HEK293 (cell line): Measurements from ENCODE around the gene CHKA.

Experiments
- CTCF ChIA-PET: fragments of 350-600 bp; formaldehyde crosslinking; extraction: SDS; loops from one replicate; lab custom pipeline; 2021; ENCODE audit warnings: antibody characterized with exemption; lab: Yijun Ruan, JAX
- POLR2A ChIA-PET: fragments of 300-600 bp; formaldehyde crosslinking; extraction: SDS; loops from one replicate; lab custom pipeline; 2020; ENCODE audit warnings: antibody characterized with exemption, inconsistent platforms; lab: Yijun Ruan, JAX
- H3K27ac ChIP-seq: fragments of 200-500 bp; sonication (Bioruptor generic); 2 replicates; pipeline ENCODE4 v1.5.1; 2014; ENCODE audit warnings: low read depth, low read length, control low read depth, inconsistent platforms; ENCODE audit errors: extremely low read depth
- H3K36me3 ChIP-seq, 2 experiments: fragments of 200-500 bp in 1 of 2; sonication (Bioruptor generic) in 1 of 2; 1 replicate in 1 of 2; 2 replicates in 1 of 2; pipeline ENCODE4 v1.5.1; 2014 to 2017; ENCODE audit warnings: inconsistent platforms in 2 of 2, low read length in 2 of 2; ENCODE audit not compliant: control insufficient read depth in 2 of 2, insufficient read depth in 1 of 2
- H3K4me1 ChIP-seq: fragments of 200-500 bp; sonication (Bioruptor generic); 2 replicates; pipeline ENCODE4 v1.5.1; 2014; ENCODE audit warnings: mild to moderate bottlenecking, low read length, inconsistent platforms; ENCODE audit not compliant: control insufficient read depth, insufficient read depth
- H3K4me3 ChIP-seq: 2 replicates; pipeline ENCODE4 v1.5.1; 2011; ENCODE audit warnings: low read depth, mild to moderate bottlenecking, control low read depth, low read length, moderate library complexity
- H3K9me3 ChIP-seq: fragments of 200-500 bp; sonication (Bioruptor generic); 2 replicates; pipeline ENCODE4 v1.5.1; 2014; ENCODE audit warnings: low read depth, low read length, inconsistent platforms; ENCODE audit not compliant: control insufficient read depth, insufficient read depth
- EGR2 ChIP-seq: fragments of 450-650 bp; formaldehyde crosslinking; IDR thresholded peaks from 2 replicates; pipeline ENCODE4 v1.5.1; 2016; ENCODE audit warnings: low read depth, missing biosample characterization, missing genetic modification characterization
- HIC1 ChIP-seq: fragments of 450-650 bp; formaldehyde crosslinking; IDR thresholded peaks from 2 replicates; pipeline ENCODE4 v1.5.1; 2016; ENCODE audit warnings: missing biosample characterization, missing genetic modification characterization
- IKZF3 ChIP-seq: fragments of 450-650 bp; IDR thresholded peaks from 2 replicates; pipeline ENCODE4 v1.5.0; 2018; ENCODE audit warnings: missing biosample characterization, mild to moderate bottlenecking, missing genetic modification characterization, moderate library complexity
- KLF10 ChIP-seq: fragments of 450-650 bp; IDR thresholded peaks from 2 replicates; pipeline ENCODE4 v1.5.1; 2018; ENCODE audit warnings: missing biosample characterization, mild to moderate bottlenecking, missing genetic modification characterization
- MZF1 ChIP-seq: fragments of 450-650 bp; formaldehyde crosslinking; IDR thresholded peaks from 2 replicates; pipeline ENCODE4 v1.5.1; 2017; ENCODE audit warnings: missing biosample characterization, missing genetic modification characterization, borderline replicate concordance
- SALL2 ChIP-seq: fragments of 450-650 bp; formaldehyde crosslinking; IDR thresholded peaks from 2 replicates; pipeline ENCODE4 v1.5.0; 2017; ENCODE audit warnings: missing biosample characterization, mild to moderate bottlenecking, missing genetic modification characterization, borderline replicate concordance
- TCF7L2 ChIP-seq: IDR thresholded peaks from 2 replicates; pipeline ENCODE4 v1.6.1; 2011; ENCODE audit warnings: low read depth, mild to moderate bottlenecking, inconsistent platforms, low read length, moderate library complexity, borderline replicate concordance
- ZBTB1 ChIP-seq: fragments of 450-650 bp; formaldehyde crosslinking; IDR thresholded peaks from 2 replicates; pipeline ENCODE4 v1.5.1; 2016; ENCODE audit warnings: missing biosample characterization, missing genetic modification characterization
- ZBTB20 ChIP-seq: fragments of 450-650 bp; formaldehyde crosslinking; IDR thresholded peaks from 2 replicates; pipeline ENCODE4 v1.5.1; 2016; ENCODE audit warnings: missing biosample characterization, missing genetic modification characterization
- ZNF174 ChIP-seq: fragments of 450-650 bp; formaldehyde crosslinking; IDR thresholded peaks from 2 replicates; pipeline ENCODE4 v1.5.0; 2017; ENCODE audit warnings: missing biosample characterization, mild to moderate bottlenecking, missing genetic modification characterization
- ZNF175 ChIP-seq: fragments of 450-650 bp; formaldehyde crosslinking; IDR thresholded peaks from 2 replicates; pipeline ENCODE4 v1.5.1; 2016; ENCODE audit warnings: missing biosample characterization, missing genetic modification characterization
- ZNF2 ChIP-seq: fragments of 450-650 bp; formaldehyde crosslinking; IDR thresholded peaks from 2 replicates; pipeline ENCODE4 v1.5.1; 2016; ENCODE audit warnings: missing biosample characterization, missing genetic modification characterization
- ZNF214 ChIP-seq: fragments of 450-650 bp; formaldehyde crosslinking; IDR thresholded peaks from 2 replicates; pipeline ENCODE4 v1.5.1; 2017; ENCODE audit warnings: missing biosample characterization, mild to moderate bottlenecking, missing genetic modification characterization, borderline replicate concordance
- ZNF221 ChIP-seq: fragments of 450-650 bp; formaldehyde crosslinking; IDR thresholded peaks from 2 replicates; pipeline ENCODE4 v1.5.1; 2017; ENCODE audit warnings: missing biosample characterization, missing genetic modification characterization, borderline replicate concordance
- ZNF23 ChIP-seq: fragments of 450-650 bp; formaldehyde crosslinking; IDR thresholded peaks from 2 replicates; pipeline ENCODE4 v1.5.1; 2016; ENCODE audit warnings: missing biosample characterization, missing genetic modification characterization, borderline replicate concordance
- ZNF280D ChIP-seq: fragments of 450-650 bp; formaldehyde crosslinking; IDR thresholded peaks from 2 replicates; pipeline ENCODE4 v1.5.1; 2016; ENCODE audit warnings: missing biosample characterization, missing genetic modification characterization
- ZNF302 ChIP-seq: fragments of 450-650 bp; formaldehyde crosslinking; IDR thresholded peaks from 2 replicates; pipeline ENCODE4 v1.5.1; 2016; ENCODE audit warnings: missing biosample characterization, missing genetic modification characterization, low read depth
- ZNF514 ChIP-seq: fragments of 450-650 bp; formaldehyde crosslinking; IDR thresholded peaks from 2 replicates; pipeline ENCODE4 v1.5.1; 2016; ENCODE audit warnings: missing biosample characterization, missing genetic modification characterization
- ZNF530 ChIP-seq: fragments of 450-650 bp; formaldehyde crosslinking; IDR thresholded peaks from 2 replicates; pipeline ENCODE4 v1.5.1; 2016; ENCODE audit warnings: low read depth, missing biosample characterization, missing genetic modification characterization
- ZNF600 ChIP-seq: fragments of 450-650 bp; formaldehyde crosslinking; IDR thresholded peaks from 2 replicates; pipeline ENCODE4 v1.5.1; 2016; ENCODE audit warnings: missing biosample characterization, missing genetic modification characterization
- ZNF776 ChIP-seq: fragments of 450-650 bp; formaldehyde crosslinking; IDR thresholded peaks from 2 replicates; pipeline ENCODE4 v1.5.0; 2017; ENCODE audit warnings: missing biosample characterization, missing genetic modification characterization, borderline replicate concordance
- TF ChIP-seq, protein P1 (sequence below): fragments of 450-650 bp; formaldehyde crosslinking; IDR thresholded peaks from 2 replicates; pipeline ENCODE4 v1.5.1; 2016; ENCODE audit warnings: missing biosample characterization, missing genetic modification characterization, borderline replicate concordance
- TF ChIP-seq, protein P2 (sequence below): fragments of 450-650 bp; formaldehyde crosslinking; IDR thresholded peaks from 2 replicates; pipeline ENCODE4 v1.5.1; 2016; ENCODE audit warnings: missing biosample characterization, missing genetic modification characterization, borderline replicate concordance

Gene CHKA

GRCh38 chr11:68019486-68019885 lies 101.7 kb downstream of the CHKA start (continued):
- TF ChIP-seq ZNF221 (tag by site-specific recombination): no peak
- no peak for TF ChIP-seq IKZF3 (tag by site-specific recombination)
- no peak for TF ChIP-seq ZNF530
- TF ChIP-seq MZF1 (tag by site-specific recombination): no peak
- TF ChIP-seq, protein P1, sequence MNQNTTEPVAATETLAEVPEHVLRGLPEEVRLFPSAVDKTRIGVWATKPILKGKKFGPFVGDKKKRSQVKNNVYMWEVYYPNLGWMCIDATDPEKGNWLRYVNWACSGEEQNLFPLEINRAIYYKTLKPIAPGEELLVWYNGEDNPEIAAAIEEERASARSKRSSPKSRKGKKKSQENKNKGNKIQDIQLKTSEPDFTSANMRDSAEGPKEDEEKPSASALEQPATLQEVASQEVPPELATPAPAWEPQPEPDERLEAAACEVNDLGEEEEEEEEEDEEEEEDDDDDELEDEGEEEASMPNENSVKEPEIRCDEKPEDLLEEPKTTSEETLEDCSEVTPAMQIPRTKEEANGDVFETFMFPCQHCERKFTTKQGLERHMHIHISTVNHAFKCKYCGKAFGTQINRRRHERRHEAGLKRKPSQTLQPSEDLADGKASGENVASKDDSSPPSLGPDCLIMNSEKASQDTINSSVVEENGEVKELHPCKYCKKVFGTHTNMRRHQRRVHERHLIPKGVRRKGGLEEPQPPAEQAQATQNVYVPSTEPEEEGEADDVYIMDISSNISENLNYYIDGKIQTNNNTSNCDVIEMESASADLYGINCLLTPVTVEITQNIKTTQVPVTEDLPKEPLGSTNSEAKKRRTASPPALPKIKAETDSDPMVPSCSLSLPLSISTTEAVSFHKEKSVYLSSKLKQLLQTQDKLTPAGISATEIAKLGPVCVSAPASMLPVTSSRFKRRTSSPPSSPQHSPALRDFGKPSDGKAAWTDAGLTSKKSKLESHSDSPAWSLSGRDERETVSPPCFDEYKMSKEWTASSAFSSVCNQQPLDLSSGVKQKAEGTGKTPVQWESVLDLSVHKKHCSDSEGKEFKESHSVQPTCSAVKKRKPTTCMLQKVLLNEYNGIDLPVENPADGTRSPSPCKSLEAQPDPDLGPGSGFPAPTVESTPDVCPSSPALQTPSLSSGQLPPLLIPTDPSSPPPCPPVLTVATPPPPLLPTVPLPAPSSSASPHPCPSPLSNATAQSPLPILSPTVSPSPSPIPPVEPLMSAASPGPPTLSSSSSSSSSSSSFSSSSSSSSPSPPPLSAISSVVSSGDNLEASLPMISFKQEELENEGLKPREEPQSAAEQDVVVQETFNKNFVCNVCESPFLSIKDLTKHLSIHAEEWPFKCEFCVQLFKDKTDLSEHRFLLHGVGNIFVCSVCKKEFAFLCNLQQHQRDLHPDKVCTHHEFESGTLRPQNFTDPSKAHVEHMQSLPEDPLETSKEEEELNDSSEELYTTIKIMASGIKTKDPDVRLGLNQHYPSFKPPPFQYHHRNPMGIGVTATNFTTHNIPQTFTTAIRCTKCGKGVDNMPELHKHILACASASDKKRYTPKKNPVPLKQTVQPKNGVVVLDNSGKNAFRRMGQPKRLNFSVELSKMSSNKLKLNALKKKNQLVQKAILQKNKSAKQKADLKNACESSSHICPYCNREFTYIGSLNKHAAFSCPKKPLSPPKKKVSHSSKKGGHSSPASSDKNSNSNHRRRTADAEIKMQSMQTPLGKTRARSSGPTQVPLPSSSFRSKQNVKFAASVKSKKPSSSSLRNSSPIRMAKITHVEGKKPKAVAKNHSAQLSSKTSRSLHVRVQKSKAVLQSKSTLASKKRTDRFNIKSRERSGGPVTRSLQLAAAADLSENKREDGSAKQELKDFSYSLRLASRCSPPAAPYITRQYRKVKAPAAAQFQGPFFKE (tag by site-specific recombination): no peak
- no peak for TF ChIP-seq ZBTB1 (tag by site-specific recombination)
- TF ChIP-seq ZBTB20 (tag by site-specific recombination): no peak
- TF ChIP-seq ZNF214 (tag by site-specific recombination): no peak
- no peak for TF ChIP-seq ZNF776 (tag by site-specific recombination)

GRCh38 chr11:68018730-68019190 lies 102.4 kb downstream of the CHKA start:
- no peaks in the 10 kb centered on the region for H3K4me1 ChIP-seq
- ChIA-PET POLR2A (no interaction called here), CTCF (no interaction called here)
- H3K4me3 ChIP-seq: no peak overlapping the region
- no peaks in the 10 kb centered on the region for H3K9me3 ChIP-seq
- no peak overlapping the region for H3K27ac ChIP-seq
- no peaks in the 10 kb centered on the region for H3K36me3 ChIP-seq
- no peak for TF ChIP-seq ZNF23 (tag by site-specific recombination)
- TF ChIP-seq, protein P2, sequence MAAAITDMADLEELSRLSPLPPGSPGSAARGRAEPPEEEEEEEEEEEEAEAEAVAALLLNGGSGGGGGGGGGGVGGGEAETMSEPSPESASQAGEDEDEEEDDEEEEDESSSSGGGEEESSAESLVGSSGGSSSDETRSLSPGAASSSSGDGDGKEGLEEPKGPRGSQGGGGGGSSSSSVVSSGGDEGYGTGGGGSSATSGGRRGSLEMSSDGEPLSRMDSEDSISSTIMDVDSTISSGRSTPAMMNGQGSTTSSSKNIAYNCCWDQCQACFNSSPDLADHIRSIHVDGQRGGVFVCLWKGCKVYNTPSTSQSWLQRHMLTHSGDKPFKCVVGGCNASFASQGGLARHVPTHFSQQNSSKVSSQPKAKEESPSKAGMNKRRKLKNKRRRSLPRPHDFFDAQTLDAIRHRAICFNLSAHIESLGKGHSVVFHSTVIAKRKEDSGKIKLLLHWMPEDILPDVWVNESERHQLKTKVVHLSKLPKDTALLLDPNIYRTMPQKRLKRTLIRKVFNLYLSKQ (tag by site-specific recombination): no peak
- TF ChIP-seq HIC1: no peak
- no peak for TF ChIP-seq ZNF175 (tag by site-specific recombination)
- no peak for TF ChIP-seq SALL2 (tag by site-specific recombination)
- no peak for TF ChIP-seq ZNF600 (tag by site-specific recombination)
- TF ChIP-seq ZNF302 (tag by site-specific recombination): no peak
- no peak for TF ChIP-seq ZNF174 (tag by site-specific recombination)
- TF ChIP-seq TCF7L2: no peak
- TF ChIP-seq KLF10: no peak
- TF ChIP-seq ZNF2 (tag by site-specific recombination): no peak
- TF ChIP-seq ZNF280D (tag by site-specific recombination): no peak
- no peak for TF ChIP-seq EGR2 (tag by site-specific recombination)
- TF ChIP-seq ZNF514: no peak
